Osteoblast (primary cell): ENCODE results near the gene RAP1GDS1. TPM values are rescaled to one million over a fixed set of nuclear protein-coding genes. Genes with fewer than 3 reads are reported as not detected.

Experiments used
- DNase-seq: peaks from one replicate; pipeline ENCODE4 v3.0.0; 2011; ENCODE audit warnings: low spot score, mixed read lengths; ENCODE audit not compliant: insufficient read length; ENCODE audit errors: missing footprints
- H2AFZ ChIP-seq: 2 replicates; pipeline ENCODE4 v1.6.0; 2011; ENCODE audit warnings: mild to moderate bottlenecking, low read length
- H3K27ac ChIP-seq: 2 replicates; pipeline ENCODE4 v1.5.1; 2011; ENCODE audit warnings: mild to moderate bottlenecking, low read depth, low read length, moderate library complexity
- H3K27me3 ChIP-seq: 2 replicates; pipeline ENCODE4 v1.6.0; 2012; ENCODE audit warnings: mild to moderate bottlenecking, control low read depth, inconsistent platforms, low read length, moderate library complexity; ENCODE audit not compliant: insufficient read depth
- H3K36me3 ChIP-seq: 2 replicates; pipeline ENCODE4 v1.5.1; 2011; ENCODE audit warnings: mild to moderate bottlenecking, low read length, control low read depth, moderate library complexity; ENCODE audit not compliant: insufficient read depth
- H3K4me1 ChIP-seq: 2 replicates; pipeline ENCODE4 v1.5.1; 2011; ENCODE audit warnings: mild to moderate bottlenecking, low read length, control low read depth, moderate library complexity; ENCODE audit not compliant: insufficient read depth
- H3K4me2 ChIP-seq: 2 replicates; pipeline ENCODE4 v1.6.0; 2011; ENCODE audit warnings: mild to moderate bottlenecking, low read length; ENCODE audit not compliant: insufficient read depth
- H3K4me3 ChIP-seq: fragments of 200-600 bp; sonication (generic); 3 replicates; pipeline ENCODE4 v1.5.1; 2012; ENCODE audit warnings: mild to moderate bottlenecking, low read length, inconsistent platforms; ENCODE audit not compliant: insufficient read depth
- H3K79me2 ChIP-seq: 2 replicates; pipeline ENCODE4 v1.6.0; 2012; ENCODE audit warnings: mild to moderate bottlenecking, low read length, control low read depth, inconsistent platforms; ENCODE audit not compliant: insufficient read depth
- H3K9me3 ChIP-seq: 2 replicates; pipeline ENCODE4 v1.5.1; 2011; ENCODE audit warnings: low read depth, low read length, control low read depth
- H4K20me1 ChIP-seq: 2 replicates; pipeline ENCODE4 v1.6.0; 2012; ENCODE audit warnings: mild to moderate bottlenecking, low read length, control low read depth; ENCODE audit not compliant: insufficient read depth
- CTCF ChIP-seq: IDR thresholded peaks from 2 replicates; pipeline ENCODE4 v1.5.1; 2011; ENCODE audit warnings: mild to moderate bottlenecking, low read depth, low read length, moderate library complexity; ENCODE audit errors: extremely low read depth
- total RNA-seq: library from RNA; depleted of rRNA; stranded (reverse); fragments of >200 nt; gene quantifications from 2 replicates; pipeline ENCODE4 v1.2.3, GENCODE V29; 2012

RAP1GDS1 gene
- total RNA-seq, 1 donor: 60.1 TPM

- H4K20me1 ChIP-seq: no peaks in the 10 kb centered on the region
- no peaks in the 10 kb centered on the region for H3K79me2 ChIP-seq
- H3K4me2 ChIP-seq: peak overlapping the region; percentile 18
- peaks cover 11% of the 10 kb centered on the region for H3K4me1 ChIP-seq
- no peak overlapping the region for H2AFZ ChIP-seq
- H3K27me3 ChIP-seq: no peaks in the 10 kb centered on the region
- no peak overlapping the region for H3K4me3 ChIP-seq
- peak; percentile 72 for DNase-seq
- H3K9me3 ChIP-seq: no peaks in the 10 kb centered on the region
- no peak for TF ChIP-seq CTCF
- H3K27ac ChIP-seq: peak overlapping the region; percentile 22
- H3K36me3 ChIP-seq: peaks cover 24% of the 10 kb centered on the region
Observed at GRCh38 chr4:98421111-98421510, 159.9 kb downstream of the RAP1GDS1 start.

GRCh38 chr4:98423009-98423408 is 161.8 kb downstream of the RAP1GDS1 start:
- H3K4me2 ChIP-seq: no peak overlapping the region
- peaks cover 15% of the 10 kb centered on the region for H3K36me3 ChIP-seq
- no peaks in the 10 kb centered on the region for H3K9me3 ChIP-seq
- H4K20me1 ChIP-seq: no peaks in the 10 kb centered on the region
- no peak overlapping the region for H3K4me3 ChIP-seq
- H3K27me3 ChIP-seq: no peaks in the 10 kb centered on the region
- DNase-seq: no peak
- peaks cover 11% of the 10 kb centered on the region for H3K4me1 ChIP-seq
- H3K27ac ChIP-seq: no peak overlapping the region
- no peak for TF ChIP-seq CTCF
- no peak overlapping the region for H2AFZ ChIP-seq
- H3K79me2 ChIP-seq: no peaks in the 10 kb centered on the region

GRCh38 chr4:98430708-98431403 is 169.7 kb downstream of the RAP1GDS1 start:
- peak; percentile 77 for DNase-seq
- H3K36me3 ChIP-seq: peaks cover 8% of the 10 kb centered on the region
- no peak overlapping the region for H2AFZ ChIP-seq
- H3K4me3 ChIP-seq: peak overlapping the region; percentile 11
- no peaks in the 10 kb centered on the region for H4K20me1 ChIP-seq
- H3K9me3 ChIP-seq: no peaks in the 10 kb centered on the region
- peaks cover 21% of the 10 kb centered on the region for H3K4me1 ChIP-seq
- TF ChIP-seq CTCF: no peak
- H3K79me2 ChIP-seq: no peaks in the 10 kb centered on the region
- peak overlapping the region; percentile 21 for H3K4me2 ChIP-seq
- peak overlapping the region; percentile 77 for H3K27ac ChIP-seq
- no peaks in the 10 kb centered on the region for H3K27me3 ChIP-seq

DNA sequence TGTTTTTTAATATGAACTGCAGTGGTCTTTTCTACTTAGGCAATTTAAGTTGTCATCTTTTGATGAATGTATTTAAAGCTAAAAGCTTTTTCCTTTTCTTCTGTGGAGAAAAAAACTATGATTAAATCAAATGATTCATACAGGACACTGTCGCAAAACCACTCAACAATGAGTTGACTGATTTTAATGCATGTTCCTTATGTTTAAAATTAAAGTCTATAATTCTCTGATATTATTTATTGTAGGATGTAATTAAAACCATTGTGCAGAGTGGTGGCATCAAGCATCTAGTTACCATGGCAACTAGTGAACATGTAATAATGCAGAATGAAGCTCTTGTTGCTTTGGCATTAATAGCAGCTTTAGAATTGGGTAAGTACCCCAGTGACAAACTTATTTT is 172.5 kb downstream of the RAP1GDS1 start:
- no peak overlapping the region for H3K4me2 ChIP-seq
- no peaks in the 10 kb centered on the region for H3K9me3 ChIP-seq
- DNase-seq: no peak
- no peaks in the 10 kb centered on the region for H4K20me1 ChIP-seq
- no peak overlapping the region for H2AFZ ChIP-seq
- peaks cover 8% of the 10 kb centered on the region for H3K36me3 ChIP-seq
- peaks cover 21% of the 10 kb centered on the region for H3K4me1 ChIP-seq
- no peaks in the 10 kb centered on the region for H3K79me2 ChIP-seq
- peak overlapping the region; percentile 34 for H3K27ac ChIP-seq
- H3K27me3 ChIP-seq: no peaks in the 10 kb centered on the region
- TF ChIP-seq CTCF: no peak
- H3K4me3 ChIP-seq: no peak overlapping the region
